Activated effector memory CD4-positive, alpha-beta T cell treated with anti-CD3 and anti-CD28 coated beads, Interleukin-2, amount 50 U/mL, for 16 hours (primary cell): ENCODE data around the gene MFNG.
"Not testable (repeated sequence)": the region's sequence is repeated elsewhere in the genome, so short reads cannot be mapped to it uniquely, and the experiment has no call there.

ENCODE experiments used
- DNase-seq: peaks from one replicate; pipeline ENCODE4 v3.0.0-alpha.2; 2020

The MFNG gene, protein sequence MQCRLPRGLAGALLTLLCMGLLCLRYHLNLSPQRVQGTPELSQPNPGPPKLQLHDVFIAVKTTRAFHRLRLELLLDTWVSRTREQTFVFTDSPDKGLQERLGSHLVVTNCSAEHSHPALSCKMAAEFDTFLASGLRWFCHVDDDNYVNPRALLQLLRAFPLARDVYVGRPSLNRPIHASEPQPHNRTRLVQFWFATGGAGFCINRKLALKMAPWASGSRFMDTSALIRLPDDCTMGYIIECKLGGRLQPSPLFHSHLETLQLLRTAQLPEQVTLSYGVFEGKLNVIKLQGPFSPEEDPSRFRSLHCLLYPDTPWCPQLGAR

DNA sequence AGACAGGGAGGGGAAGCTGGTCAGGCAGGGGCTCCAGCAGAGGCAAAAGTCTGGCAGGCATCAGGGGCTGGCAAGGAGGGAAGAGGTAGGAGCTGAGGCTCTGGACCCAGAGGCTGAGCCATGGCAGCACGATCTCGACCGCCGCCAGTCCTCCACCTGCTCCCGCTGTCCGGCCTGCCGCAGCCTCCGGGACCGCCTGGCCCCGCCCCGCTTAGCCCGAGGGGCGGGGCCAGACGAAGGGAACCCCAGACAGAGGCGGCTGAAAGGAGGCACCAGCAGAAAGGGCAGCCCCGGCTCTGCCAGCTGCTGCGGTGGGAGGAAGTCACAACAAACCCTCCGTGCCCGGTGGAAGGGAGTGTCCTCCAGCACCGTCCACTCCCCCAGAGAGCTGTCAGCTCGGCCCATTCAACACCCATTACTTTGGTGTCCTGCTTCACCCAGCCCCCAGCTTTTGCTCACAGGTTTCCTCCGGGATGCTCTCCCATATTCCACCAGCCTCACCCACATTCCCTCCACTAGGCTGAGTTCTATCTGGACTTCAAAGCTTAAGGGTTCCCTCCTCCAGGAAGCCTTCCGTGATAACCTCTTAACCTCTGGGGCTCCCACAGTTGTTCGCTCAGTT, at the start of gene MFNG:
MFNG (minus strand) TSS at position 161 of the 622 bp plus-strand sequence. CDS start 207 bp downstream, outside the sequence.
- DNase-seq, result peak; percentile 90

GRCh38 chr22:37535159-37535558, 49.0 kb upstream of the MFNG start:
- no peak for DNase-seq

GRCh38 chr22:37534445-37534844, 48.3 kb upstream of the MFNG start:
- no peak for DNase-seq

DNA sequence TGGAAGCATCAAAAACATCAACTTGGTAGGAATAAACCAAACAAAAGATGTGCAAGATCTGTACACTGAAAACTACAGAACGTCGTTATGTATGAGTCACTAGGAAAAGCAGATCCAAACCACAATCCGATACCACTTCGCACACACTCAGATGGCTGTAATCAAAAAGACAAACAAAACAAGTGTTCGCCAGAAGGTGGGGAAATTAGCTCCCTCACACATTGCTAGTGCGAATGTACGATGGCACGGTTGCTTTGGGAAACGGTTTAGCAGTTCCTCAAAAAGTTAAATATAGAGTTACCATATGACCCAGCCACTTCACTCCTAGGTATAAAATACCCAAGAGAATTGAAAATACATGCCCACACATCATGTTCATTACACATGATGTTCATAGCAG, 47.8 kb upstream of the MFNG start:
- DNase-seq, result no peak

GRCh38 chr22:37529652-37530345, 43.6 kb upstream of the MFNG start:
- no peak for DNase-seq

- DNase-seq, result not testable (repeated sequence)
Observed at GRCh38 chr22:37527952-37528351, 41.8 kb upstream of the MFNG start.

DNA sequence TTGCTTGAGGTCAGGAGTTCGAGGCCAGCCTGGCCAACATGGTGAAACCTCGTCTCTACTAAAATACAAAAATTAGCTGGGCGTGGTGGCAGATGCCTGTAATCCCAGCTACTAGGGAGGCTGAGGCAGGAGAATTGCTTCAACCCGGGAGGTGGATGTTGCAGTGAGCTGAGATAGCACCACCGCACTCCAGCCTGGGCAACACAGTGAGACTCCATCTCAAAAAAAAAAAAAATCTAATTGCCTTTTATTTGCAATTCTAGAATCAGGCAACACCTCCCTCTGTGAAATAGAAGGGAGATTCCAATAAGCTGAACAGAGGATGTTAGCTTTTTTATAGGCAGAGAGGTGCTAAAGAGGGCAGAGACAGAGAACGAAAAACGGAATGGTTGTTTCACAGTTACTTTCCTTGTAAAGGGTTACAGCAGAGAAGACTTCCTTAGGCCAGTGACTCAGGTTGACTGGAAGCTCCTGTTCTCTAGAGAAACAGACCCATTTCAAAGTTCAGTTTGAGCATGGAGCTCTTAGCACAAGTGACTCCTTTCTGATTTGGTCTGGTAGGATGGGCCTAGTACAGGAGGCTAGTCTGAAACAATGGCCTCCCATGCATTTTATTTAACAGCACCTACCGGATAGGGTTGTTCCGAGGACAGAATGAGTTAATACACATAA, 41.0 kb upstream of the MFNG start:
- not testable (repeated sequence) for DNase-seq

GRCh38 chr22:37526376-37526775, 40.2 kb upstream of the MFNG start:
- DNase-seq, result no peak

- no peak for DNase-seq
Observed at GRCh38 chr22:37525746-37526350, 39.7 kb upstream of the MFNG start.

DNA sequence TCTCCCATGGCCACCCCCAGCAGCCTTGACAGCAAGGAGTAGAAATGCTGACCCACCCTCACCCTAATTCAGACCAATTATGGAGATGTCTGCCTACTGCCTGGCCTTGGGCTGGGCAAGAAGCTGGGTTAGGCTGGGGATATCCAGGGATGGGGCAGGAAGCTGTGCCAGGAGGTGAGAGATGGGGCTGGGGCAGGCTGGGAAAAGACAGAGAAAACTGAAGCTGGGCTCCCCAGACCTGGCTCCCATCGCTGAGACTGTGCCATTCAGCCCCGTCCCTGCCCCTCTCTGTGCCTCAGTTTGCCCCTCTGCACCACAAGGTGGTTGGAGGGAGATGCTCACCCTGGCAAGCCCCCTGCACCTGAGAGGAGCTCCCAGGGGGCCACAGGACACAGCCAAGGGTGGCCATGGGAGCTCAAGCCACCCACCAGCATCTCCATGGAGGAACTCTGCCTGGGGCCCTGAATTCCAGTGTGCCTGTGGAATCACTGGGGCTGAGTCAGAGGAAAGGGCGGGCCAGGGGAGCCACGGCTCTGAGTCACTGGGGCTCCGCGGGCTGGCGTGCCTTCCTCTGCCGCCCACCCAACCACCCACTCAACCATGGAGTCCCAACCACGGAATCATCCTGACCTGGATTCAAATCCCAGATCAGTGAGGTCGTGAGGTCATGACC, 39.0 kb upstream of the MFNG start:
- peak; percentile 76 for DNase-seq

GRCh38 chr22:37522482-37522881, 36.3 kb upstream of the MFNG start:
- DNase-seq, result no peak

- no peak for DNase-seq
Observed at GRCh38 chr22:37521236-37521739, 35.1 kb upstream of the MFNG start.

DNA sequence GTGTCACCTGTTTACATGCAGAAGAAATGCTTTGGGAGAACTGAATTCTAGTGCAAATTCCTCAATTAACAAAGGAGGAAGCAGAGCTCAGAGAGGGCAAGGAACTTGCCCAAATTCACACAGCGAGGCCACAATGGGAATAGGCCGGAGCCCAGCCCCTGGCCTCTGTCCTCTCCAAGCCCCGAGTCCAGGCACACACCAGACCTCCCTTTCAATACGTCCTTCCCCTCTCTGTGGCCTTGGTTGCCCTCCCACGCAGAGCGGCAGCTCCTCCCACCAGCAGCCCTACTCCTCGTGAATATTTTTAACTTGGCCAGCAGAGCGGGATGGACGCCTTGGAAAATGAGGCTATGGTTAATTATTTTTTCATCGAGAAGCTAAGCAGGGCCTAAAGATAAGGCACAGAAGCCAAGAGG, 34.6 kb upstream of the MFNG start:
- no peak for DNase-seq

DNA sequence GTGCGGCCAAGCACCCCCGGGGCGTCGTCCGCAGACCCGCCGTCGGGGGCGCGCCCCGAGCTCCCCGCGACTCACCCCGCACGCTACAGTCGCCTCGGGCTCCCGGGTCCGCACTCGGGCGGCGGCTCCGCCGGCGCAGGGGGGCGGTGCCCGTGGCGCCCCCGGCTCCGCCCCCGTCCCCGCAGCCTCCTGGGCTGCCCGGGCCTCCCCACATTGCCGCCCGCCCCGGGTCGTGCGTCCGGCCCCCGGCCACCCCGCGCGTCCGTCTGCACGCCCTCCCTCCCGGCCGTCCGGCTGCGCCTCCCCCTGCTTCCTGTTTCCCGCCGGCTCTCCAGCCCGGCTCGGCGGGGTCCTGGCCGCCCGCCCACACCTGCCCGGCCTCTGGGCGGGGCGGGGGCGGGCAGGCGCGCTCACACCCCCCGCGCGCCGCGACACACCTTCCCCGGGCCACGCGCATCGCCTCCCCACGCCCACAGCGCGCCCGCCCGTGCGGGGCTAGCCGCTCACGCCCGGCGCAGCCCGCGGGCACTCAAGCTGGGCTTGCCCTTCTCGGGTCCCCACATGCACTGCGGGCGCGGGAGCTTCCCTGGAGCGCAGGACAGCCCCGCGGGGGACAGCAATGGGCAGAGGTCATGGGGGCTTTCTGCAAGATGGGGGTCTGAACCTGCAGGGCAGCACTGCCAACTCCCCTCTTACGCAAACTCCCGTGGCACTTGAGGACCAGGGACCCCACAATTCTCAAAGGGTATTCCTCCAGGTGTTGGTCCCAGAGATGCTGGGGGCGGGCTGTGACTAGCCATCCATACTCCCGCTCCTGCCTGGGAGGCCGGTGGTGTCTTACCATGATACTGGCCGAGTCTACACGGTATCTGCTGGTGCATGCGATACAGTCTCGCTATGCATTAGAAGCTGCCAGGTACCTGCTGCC, 33.3 kb upstream of the MFNG start, which contains the start of gene CARD10:
CARD10 (minus strand) TSS at position 148 of the 928 bp plus-strand sequence. CDS start 215 bp downstream, outside the sequence.
- no peak for DNase-seq

DNA sequence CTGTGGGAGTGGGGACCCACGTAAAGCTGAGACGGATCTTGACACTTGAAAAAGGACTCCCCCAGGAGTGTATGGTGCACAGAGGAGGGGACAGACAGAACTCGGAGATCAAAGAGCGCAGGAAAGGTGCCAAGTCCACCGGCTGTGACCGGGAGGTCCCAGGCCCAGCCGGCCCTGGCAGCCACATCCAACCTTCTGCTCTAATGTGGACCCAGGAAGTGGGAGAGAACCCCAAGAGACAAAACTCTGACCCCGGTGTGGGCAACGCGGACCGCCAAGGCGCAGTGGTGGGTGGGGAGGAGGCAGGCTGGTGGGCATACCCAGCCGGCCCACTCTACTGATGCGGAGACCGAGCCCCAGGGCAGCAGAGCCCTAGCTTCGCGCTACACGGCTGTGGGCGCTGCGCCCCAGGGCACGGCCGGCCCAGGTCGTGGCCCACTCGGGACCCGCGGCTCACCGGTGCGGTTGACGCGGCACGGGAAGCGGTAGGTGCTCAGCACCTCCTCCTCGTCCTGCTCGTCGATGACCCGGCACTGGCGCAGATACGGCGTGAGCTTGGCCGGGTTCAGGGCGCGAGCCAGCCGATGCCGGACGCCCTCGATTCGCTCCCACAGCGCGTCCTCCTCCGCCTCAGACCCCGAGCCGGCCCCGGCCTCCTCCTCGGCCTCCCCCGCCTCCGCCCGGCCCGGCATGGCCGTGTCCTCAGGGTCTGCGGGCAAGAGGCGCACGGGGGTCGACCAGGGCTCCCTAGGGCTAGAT, 32.5 kb upstream of the MFNG start:
- DNase-seq, result no peak

- DNase-seq, result no peak
Observed at GRCh38 chr22:37517826-37518450, 31.8 kb upstream of the MFNG start.

DNA sequence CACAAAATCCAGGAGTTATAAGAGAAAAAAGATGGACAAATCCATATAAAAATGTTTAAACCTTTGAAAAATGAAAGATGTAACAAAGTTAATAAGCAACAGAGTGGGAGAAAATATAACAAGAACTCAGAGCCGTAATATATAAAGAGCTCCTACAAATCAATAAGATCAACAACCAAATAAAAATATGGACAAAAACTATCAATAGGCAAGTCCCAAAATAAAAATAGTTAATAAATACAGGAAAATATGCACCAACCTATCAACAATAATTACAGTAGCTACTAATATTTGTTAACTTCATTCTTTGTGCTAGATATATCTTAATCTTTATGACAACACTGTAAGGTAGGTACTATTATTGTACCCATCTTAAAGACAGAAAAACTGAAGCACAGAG, 30.3 kb upstream of the MFNG start:
- DNase-seq, result no peak

- DNase-seq, result no peak
Observed at GRCh38 chr22:37515901-37516300, 29.7 kb upstream of the MFNG start.

GRCh38 chr22:37514526-37515051, 28.4 kb upstream of the MFNG start:
- DNase-seq, result no peak
